ENCODE results near the gene CD1E.
"Not testable (repeated sequence)": the region's sequence is repeated elsewhere in the genome, so short reads cannot be mapped to it uniquely, and the experiment has no call there.

CD1E gene

DNA sequence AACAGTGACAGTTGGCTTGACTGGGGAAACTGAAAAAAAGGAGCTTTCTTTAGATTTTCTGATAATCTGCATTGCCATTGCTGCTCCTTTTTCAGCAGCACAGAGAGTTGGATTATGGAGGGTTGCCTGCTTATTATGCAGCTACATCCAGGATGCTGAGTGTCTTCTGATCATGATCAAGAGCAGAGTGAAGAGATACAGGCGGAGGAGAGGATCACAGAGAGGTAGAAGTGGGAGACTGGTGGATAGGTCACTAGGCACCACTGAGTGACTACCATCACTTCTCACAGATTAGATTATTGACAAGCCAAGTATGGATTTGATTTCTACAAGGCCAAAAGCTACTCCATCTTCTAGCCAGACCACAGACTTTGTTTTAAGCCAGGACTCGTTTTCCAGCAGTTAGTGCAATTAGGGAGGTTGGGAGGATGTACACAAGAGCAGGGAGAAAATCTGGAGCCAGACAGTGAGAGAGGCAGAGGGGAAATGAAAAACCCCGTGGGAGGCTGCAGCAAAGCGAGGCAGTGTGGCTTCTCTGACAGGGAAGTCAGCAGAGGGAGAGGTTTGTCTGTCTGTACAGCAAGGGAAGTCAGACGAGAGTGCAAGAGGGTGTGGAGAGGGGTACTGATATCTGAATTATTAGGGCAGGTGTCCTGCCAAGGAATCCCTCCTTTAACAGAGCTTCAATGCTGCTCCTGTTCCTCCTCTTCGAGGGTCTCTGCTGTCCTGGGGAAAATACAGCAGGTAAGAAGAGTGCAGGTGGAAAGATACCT, at the start of gene CD1E:
TSS of gene CD1E (plus strand) at position 592 of the 773 bp plus-strand sequence. CDS start at position 687, 95 bp downstream.
- peak in 1 of 2 donors; percentile 20 for DNase-seq

DNA sequence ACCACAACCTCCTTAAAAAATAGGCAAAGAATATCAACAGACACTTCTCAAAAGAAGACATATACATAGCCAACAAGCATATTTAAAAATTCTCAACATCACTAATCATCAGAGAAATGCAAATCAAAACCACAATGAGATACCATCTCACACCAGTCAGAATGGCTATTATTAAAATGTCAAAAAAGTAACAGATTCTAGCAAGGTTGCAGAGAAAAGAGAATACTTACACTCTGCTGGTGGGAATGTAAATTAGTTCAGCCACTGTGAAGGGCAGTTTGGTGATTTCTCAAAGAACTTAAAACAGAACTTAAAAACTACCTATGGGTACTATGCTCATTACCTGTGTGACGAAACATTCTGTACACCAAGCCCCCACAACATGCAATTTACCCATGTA, 43.1 kb upstream of the CD1E start:
- no peak for DNase-seq

DNA sequence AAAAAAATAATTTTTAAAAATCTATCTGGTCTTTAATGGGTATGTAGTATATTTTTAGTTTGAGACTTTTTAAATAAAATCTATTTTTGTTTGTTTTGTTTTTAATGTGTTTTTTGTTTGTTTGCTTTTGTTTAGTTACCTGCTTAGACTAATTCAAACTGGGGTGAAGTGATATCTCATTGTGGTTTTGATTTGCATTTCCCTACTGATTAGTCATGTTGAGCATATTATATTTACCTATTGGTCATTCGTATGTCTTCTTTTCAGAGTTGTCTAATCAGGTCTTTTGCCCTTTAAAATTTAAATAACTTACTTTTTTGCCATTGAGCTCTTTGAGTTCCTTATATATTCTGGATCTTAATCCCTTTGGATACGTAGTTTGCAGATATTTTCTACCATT, 42.6 kb upstream of the CD1E start:
- no peak for DNase-seq

DNA sequence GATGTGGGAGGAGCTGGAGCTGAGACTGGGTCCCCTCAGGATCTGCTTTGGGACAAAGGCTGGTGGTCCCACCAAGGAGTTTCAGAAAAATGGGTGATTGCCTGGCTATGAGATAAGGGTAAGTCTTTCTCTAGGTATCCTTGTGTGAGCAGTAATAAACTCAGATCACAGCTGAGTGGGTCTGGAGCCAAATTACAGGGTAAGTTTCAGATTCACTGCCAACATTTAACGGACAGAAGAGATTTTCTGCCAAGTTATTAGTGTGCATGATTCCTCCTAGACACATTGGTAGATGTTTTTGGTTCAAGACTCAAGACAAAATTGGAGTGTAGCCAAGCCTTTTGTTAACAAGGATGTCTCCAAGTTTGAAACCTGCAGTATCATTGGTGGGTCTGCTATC, 29.8 kb upstream of the CD1E start:
- no peak for DNase-seq

DNA sequence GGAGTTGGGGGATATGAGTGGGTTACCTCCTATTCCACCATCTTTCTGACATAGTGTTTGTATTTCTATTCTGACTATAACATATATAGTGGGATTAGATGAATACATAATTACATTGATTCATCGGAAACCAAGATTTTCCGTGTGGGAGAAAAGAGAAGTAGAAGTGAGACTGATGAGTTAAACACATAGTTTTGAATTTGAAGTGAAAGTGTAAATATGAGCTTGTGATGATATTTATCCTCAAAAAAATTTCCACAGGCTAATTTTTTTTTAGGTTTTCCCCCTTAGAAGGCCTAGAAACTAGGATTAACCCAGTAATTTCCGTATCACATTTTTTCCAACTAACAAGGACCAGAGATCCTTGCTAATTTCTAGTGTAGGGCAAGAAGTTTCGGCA, 29.3 kb upstream of the CD1E start:
- no peak for DNase-seq

DNA sequence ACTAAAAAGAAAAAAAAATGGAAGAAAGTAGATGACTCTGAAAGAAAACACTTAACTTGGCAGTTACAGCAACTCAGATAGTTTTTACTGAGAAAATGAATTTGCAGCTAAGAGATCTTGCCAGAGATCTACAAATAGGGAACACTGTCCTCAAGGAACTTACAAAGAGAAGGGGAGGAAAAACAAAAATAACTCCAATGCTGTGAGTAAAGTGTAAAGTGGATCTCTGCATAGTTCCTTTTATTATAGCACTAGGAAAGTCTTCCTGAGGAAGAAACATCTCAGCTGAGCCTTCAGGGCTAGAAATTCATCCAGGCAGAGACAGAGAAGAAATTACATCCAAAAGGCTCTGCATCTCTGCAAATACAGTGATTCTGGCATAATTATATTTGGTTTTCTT, 26.2 kb upstream of the CD1E start:
- no peak for DNase-seq

DNA sequence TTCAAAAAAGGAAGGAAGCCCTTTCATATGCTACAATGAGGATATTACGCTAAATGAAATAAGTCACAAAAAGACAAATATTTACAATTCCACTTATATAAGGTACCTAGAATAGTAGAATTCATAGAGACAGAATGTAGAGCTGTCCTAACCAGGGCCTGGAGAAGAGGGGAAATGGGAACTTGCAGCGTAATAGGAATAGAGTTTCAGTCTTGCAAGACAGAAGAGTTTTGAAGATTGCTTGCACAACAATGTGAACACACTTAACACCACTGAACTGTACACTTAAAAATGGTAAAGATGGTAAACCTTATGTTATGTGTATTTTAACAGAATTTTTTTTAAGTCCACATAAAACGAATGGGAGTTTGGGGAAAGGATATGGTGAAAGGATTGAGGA, 25.3 kb upstream of the CD1E start:
- DNase-seq, result no peak

DNA sequence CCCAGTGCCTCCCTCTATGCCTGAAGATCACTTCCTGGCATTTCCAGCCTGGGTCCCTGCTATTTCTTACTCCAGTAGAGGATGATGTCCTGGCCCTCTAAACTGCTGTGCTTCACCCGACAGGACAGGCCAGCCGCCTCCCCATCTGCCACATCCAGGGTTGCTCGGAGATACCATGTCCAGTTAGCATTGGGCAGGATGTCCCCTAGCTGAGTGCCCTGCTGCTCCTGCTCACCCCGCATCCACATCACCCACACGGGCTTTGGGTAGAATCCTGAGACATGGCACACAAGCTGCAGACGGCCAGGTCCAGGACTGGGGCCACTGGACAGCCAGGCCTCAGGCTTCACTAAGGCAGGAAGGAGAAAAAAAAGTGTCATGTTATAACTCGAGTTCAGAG, 24.4 kb upstream of the CD1E start:
- DNase-seq, result no peak

DNA sequence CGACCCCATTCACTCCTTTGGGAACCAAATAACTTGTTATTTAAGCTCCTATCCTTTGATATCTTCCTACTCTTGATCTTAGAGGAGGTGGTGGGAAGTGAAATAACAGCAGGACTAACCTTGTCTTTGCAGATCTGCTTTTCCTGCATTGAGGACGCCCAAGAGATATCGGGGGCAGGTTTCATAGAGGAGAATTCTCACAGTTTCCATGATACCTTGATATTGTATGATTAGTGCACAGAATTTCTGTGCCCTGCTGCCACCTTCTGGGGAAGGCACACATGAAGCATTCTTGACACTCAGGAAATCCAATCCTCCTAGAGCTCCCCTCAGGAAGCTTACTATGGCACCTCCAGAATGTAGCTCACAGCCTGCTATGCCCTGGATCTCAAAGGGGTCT, 24.0 kb upstream of the CD1E start:
- DNase-seq, result peak; percentile 4 to 26

DNA sequence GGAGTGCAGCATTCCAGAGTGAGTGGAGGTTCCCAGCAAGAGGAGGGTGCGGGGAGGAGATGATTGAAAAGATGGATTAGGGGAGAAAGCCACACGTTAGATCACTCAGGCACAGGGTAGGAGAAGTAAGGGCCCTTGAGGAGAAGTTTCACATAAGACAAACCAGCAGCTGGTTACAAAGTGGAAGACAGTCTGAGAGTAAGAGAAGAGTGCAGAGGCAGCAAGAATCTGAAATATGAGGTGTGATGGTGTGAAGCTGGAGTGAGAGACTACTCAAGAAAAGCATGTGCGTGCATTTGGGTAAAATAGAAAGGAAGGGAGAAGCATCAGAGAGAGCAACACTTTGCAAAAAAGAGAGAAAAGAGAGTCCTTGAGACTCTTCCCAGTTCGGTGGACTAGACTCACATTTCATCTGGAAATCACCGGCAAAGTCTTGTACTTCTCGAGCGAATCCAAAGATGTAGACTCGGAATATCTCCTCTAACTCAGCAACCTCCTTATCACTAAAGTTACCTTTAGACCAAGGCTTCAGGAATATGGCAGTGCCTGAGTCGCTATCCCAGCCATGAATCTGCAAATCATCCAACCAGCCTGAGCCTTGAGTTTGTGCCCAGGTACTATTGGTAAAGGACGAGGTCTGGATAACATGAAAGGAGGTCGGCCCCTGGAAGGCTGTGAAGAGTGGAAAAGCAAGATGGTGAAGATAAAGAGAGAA, 23.1 kb upstream of the CD1E start:
- DNase-seq, result no peak

DNA sequence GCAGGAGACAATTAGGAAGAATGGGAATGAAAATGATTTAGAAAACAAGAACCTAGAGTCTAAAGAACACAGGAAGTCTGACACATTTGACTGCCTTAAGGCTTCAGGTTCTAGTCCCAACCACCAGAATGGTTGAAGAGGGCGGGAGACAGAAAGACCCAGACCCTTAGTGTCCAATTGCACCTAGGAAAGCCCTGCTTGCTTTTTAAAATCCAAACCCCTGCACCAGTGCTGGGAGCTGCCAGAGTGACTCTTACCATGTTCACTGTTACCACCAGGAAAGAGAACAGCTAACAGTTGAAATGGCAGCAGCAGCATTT, 22.6 kb upstream of the CD1E start:
- no peak for DNase-seq

DNA sequence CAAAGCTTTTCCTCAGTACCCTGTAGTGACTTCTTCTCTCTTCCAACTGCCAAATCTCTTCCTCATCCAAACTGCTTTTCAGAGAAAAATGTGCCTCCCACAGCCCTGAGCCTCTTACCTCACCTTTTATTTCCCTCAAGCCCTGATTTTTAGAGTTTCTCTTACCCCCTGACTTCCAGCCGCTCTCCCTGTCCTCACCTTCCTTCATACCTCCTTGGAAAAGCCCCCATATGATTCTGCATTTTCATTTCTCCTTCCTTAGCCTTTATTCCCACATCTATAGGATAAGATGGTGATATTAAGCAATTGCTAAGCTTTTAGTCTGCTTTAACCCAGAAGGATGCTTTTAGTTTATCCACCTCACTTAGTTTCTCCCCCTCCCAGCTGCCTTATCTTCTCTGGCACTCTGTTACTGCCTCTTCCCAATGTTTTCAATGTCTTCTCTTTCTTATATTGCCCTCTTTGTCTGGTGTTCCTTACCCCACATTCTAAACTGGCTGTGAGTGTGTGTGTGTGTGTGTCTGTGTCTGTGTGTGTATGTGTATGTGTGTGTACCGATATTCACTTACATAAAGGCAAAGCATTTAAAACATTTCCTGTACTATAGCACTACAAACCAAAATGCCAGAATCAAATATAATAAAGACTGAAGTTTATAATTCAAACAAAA, 22.1 kb upstream of the CD1E start, which contains the start of gene CD1B:
TSS of gene CD1B (minus strand) at position 51 of the 670 bp plus-strand sequence. CDS start 108 bp downstream, outside the sequence.
- no peak for DNase-seq

DNA sequence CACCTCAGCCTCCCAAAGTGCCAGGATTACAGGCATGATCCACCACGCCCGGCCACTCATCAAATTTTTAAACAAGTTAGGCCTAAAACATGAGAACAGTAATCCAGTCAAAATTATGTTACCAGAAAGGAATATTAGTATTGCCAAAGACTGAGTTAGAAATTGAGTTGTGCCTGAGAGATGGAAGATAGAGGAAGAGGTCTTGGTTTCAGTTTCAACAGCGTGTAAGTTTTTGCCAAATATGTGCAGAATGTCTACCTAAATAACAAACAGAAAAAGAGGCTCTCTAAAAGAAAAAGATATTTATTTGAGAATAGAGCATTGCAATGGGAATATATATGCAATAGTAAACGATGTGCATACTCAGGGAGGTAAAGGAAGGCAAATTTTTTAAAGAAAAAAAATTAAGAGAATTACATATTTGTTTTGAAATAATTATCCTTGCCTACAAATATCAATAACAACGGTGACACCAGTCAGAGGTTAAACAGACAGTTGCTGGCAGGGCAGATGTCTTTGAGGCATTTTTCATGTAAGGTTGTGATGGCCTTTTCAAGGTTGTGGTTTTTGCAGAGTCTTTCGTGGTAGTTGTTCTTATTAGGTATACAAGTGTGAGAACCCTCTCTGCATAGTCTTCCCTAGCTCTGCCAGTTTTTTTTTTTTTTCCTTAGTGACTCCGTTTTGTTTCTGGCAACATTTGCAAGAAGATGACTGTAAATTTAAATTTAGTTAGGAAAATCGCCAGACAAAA, 20.1 kb upstream of the CD1E start:
- DNase-seq, result no peak

DNA sequence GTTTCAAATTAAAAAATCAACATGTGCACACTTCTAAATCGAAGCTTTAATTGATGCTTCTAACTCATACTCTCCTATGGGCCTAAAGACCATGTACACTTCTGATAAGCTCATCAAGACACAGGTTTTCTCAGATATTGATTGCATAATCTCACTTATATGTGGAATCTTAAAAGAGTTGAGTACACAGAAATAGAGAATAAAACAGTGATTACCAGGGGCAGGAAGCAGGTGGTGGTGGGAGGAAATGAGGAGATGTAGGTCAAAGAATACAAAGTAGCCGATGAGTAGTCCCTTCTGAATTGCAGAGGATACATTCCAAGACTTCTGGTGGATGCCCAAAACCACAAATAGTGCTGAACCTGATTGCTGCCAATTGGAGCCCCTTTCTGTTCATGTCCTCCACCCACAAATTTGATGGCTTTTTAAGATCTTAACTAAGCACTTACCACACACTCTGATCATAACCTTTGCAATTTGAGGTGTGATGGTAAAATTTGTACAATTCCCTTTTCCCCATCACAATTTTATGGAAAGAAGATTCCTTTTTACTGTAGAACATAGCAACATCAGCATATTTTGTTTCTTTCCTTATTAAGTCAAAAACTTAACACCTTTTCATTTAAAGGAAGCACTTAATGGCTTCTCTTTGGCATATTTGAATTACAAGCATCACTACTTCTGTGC, 19.0 kb upstream of the CD1E start:
- no peak for DNase-seq

DNA sequence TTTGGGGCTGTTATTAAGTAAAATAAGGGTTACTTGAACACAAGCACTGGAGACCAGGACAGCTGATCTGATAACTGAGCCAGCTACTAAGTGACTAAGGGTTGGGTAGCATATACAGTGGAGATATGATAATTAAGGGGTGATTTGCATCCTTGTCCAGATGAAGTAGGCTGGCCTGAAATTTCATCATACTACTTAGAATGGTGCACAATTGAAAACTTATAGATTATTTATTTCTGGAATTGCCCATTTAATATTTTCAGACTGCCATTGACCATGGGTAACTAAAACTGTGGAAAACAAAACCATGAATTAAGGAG, 18.5 kb upstream of the CD1E start:
- no peak for DNase-seq

DNA sequence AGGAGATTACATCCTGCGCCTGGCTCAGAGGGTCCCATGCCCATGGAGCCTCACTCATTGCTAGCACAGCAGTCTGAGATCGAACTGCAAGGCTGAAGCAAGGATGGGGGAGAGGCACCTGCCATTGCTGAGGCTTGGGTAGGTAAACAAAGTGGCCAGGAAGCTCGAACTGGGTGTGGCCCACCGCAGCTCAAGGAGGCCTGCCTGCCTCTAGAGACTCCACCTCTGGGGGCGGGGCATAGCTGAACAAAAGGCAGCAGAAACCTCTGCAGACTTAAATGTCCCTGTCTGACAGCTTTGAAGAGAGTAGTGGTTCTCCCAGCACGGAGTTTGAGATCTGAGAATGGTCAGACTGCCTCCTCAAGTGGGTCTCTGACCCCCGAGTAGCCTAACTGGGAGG, 17.3 kb upstream of the CD1E start:
- not testable (repeated sequence) for DNase-seq

DNA sequence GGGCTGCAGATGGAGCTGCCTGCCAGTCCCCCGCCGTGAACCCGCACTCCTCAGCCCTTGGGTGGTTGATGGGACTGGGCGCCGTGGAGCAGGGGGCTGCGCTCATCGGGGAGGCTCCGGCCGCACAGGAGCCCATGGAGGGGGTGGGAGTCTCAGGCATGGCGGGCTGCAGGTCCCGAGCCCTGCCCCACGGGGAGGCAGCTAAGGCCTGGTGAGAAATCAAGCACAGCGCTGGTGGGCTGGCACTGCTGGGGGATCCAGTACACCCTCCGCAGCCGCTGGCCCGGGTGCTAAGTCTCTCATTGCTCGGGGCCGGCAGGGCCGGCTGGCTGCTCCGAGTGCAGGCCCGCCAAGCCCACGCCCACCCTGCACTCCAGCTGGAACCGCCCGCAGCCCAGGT, 4.7 kb upstream of the CD1E start:
- not testable (repeated sequence) for DNase-seq

DNA sequence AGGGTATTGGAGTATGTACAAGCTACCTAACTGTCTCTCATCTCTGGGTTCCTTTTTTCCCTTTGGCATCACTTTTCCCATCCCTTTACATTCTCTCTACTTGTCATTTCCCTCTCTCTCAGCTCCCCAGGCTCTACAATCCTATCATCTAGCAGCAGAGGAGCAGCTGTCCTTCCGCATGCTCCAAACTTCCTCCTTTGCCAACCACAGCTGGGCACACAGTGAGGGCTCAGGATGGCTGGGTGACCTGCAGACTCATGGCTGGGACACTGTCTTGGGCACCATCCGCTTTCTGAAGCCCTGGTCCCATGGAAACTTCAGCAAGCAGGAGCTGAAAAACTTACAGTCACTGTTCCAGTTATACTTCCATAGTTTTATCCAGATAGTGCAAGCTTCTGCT, 561 bp downstream of the CD1E start:
- peak in 1 of 2 donors; percentile 13 for DNase-seq

DNA sequence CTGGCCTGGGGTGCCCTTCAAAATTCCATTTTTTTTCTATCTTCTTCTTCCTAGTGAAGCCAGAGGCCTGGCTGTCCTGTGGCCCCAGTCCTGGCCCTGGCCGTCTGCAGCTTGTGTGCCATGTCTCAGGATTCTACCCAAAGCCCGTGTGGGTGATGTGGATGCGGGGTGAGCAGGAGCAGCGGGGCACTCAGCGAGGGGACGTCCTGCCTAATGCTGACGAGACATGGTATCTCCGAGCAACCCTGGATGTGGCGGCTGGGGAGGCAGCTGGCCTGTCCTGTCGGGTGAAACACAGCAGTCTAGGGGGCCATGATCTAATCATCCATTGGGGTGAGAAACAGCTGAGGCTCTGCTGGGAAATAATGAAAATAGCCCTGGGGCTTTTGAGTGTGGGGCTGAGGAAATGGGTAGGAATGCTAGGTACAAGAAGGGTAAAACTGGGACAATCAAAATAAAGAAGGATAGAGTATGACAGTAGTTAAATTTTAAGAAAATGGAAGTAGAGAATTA, 2.1 kb downstream of the CD1E start:
- no peak for DNase-seq

DNA sequence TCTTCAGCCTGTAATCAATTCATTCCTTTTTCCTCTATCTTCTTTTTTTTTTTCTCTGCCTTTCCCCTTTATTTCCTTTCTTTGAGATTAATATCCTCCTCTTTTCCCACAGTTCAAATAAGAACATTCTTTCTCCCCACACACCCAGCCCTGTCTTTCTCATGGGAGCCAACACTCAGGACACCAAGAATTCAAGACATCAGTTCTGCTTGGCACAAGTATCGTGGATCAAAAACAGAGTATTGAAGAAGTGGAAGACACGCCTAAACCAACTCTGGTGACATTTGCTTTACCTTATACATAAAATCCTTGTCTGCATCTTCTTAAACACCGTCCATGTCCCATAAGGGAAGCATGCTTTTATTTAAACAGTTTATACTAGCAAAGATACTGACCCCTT, 2.9 kb downstream of the CD1E start:
- no peak for DNase-seq

DNA sequence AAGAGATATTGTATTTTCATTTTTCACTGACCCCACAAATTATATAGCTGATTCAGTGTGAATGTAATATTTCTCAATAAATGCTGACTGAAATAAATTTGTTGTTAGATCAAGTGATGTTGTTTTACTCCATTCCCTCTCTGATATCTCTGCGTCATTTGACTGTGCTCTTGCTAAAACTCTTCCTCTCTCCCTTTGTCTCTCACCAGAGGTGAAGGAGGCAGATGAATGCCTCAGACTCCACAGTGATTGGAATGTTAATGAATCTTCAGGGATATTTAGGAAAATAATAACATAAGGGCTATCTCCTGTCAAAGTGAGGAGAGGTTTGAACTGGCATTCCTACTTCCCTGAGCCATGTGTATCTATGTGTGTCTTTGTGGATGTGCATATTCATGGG, 3.7 kb downstream of the CD1E start:
- no peak for DNase-seq

DNA sequence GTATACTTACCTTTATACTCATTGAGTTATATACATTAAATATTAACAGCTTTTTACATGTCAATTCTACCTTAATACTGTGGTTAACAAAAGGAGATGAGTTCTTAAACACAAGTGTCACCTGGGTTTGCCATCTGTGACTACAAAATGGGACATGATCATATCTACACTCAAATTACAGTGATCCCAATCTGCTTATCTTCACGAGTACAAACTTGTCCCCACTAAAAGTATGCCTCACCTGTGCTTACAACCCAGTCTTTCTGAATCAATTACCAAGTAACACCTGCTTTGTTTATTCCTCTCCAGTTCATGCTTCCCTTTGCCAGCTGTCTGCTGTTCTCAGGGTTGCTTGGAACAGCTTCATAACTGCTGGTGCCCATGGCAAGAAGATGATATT, 8.8 kb downstream of the CD1E start:
- DNase-seq, result no peak

DNA sequence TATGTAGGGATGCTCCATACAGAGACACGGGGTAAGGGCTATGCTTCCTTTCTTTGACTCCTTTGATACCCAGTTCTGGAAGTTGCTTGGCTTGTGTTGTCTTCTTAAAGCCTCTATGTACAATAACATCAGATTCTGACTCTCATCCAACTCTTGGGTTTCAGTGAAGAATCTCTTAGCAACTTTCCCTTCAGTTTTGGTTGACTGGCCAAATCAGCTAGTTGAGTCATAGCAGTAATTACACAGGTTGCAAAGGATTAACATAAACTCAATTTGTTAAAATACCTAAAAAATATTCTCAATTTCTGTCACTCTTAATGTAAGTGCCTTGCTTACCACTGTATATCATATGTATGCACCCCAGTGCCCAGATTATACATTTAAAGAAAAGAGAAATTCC, 9.2 kb downstream of the CD1E start:
- DNase-seq, result no peak
